ENCODE measurements around the gene FAM107A. TPM values are rescaled to one million over a fixed set of nuclear protein-coding genes. Genes with fewer than 3 reads are reported as not detected.
A peak's percentile ranks its signal among the peaks of the same experiment; 100 is the strongest.

FAM107A gene
- total and polyA plus RNA-seq, 2 of the 13 experiments (the other 11 are each of a cell fraction or from before 2014, with no cell fraction given), result not detected

- TF ChIP-seq ZBTB40 (IDR thresholded peaks at IDR 0.05), result no peak
- 0 out of 2 replicates have a peak, but pooled peaks have one; percentile 24 for TF ChIP-seq ZBTB40 (CRISPR knock-in tag; IDR thresholded peaks at IDR 0.05)
- no peak for TF ChIP-seq KDM5A (IDR thresholded peaks at IDR 0.05; ENCODE audit: borderline replicate concordance, low read length)
- no peak for TF ChIP-seq ZNF207 (IDR thresholded peaks at IDR 0.05; ENCODE audit: borderline replicate concordance)
- 0 out of 2 replicates have a peak, but pooled peaks have one; percentile 71 for TF ChIP-seq PRMT3 (CRISPR knock-in tag; IDR thresholded peaks at IDR 0.05; ENCODE audit: borderline replicate concordance, low read depth)
- TF ChIP-seq, protein P1, sequence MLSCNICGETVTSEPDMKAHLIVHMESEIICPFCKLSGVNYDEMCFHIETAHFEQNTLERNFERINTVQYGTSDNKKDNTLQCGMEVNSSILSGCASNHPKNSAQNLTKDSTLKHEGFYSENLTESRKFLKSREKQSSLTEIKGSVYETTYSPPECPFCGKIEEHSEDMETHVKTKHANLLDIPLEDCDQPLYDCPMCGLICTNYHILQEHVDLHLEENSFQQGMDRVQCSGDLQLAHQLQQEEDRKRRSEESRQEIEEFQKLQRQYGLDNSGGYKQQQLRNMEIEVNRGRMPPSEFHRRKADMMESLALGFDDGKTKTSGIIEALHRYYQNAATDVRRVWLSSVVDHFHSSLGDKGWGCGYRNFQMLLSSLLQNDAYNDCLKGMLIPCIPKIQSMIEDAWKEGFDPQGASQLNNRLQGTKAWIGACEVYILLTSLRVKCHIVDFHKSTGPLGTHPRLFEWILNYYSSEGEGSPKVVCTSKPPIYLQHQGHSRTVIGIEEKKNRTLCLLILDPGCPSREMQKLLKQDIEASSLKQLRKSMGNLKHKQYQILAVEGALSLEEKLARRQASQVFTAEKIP (CRISPR knock-in tag; IDR thresholded peaks at IDR 0.05; ENCODE audit: borderline replicate concordance), result no peak
- TF ChIP-seq ZNF644 (CRISPR knock-in tag; IDR thresholded peaks at IDR 0.05; ENCODE audit: low read depth), result peak; percentile 65; the same call in 1 of the 2 replicates
- TF ChIP-seq ZNF788 (CRISPR knock-in tag; IDR thresholded peaks at IDR 0.05; ENCODE audit: borderline replicate concordance), result peak; percentile 77; the same call in 1 of the 2 replicates
- TF ChIP-seq ZBED4 (CRISPR knock-in tag; IDR thresholded peaks at IDR 0.05; ENCODE audit: borderline replicate concordance), result peak; percentile 36; the same call in 1 of the 2 replicates
- TF ChIP-seq, protein P2, sequence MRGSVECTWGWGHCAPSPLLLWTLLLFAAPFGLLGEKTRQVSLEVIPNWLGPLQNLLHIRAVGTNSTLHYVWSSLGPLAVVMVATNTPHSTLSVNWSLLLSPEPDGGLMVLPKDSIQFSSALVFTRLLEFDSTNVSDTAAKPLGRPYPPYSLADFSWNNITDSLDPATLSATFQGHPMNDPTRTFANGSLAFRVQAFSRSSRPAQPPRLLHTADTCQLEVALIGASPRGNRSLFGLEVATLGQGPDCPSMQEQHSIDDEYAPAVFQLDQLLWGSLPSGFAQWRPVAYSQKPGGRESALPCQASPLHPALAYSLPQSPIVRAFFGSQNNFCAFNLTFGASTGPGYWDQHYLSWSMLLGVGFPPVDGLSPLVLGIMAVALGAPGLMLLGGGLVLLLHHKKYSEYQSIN (CRISPR knock-in tag; IDR thresholded peaks at IDR 0.05; ENCODE audit: borderline replicate concordance), result no peak
- TF ChIP-seq ZNF263 (CRISPR knock-in tag; IDR thresholded peaks at IDR 0.05), result peak; percentile 62; the same call in 1 of the 2 replicates
These were observed 56.5 kb downstream of the FAM107A start (continued) for GRCh38 chr3:58520403-58521335.

Data from HepG2 (cell line).